Lower leg skin (tissue), 3 donors: Measurements from ENCODE around the gene EHBP1.

Source experiments
- POLR2A ChIP-seq, 2 donors: fragments of 450-650 bp; IDR thresholded peaks; one replicate each; pipeline ENCODE4 v1.6.1; 2016 to 2017; ENCODE audit warnings: antibody characterized with exemption in 2 of 2, mild to moderate bottlenecking in 1 of 2, moderate library complexity in 1 of 2
- TF ChIP-seq, protein P1 (sequence below), 3 donors: fragments of 450-650 bp; IDR thresholded peaks; one replicate each; pipeline ENCODE4 v1.5.1; 2016; ENCODE audit warnings: antibody characterized with exemption in 3 of 3, mild to moderate bottlenecking in 3 of 3, moderate library complexity in 2 of 3

DNA sequence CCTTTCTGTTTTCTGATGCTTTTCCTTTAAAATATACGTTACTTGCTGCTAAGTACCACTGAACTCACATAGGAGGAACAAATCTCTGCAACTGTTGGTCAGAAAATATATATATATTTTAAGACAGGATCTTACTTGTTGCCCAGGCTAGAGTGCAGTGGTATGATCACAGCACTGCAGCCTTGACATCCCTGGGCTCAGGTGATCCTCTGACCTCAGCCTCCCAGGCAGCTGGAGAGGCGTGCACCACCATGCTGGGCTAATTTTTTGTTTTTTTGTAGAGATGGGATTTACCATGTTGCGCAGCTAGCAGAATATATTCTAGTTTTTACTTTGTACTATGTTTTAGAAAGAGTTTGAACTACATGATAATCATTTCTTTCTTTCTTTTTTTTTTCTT is 51.5 kb downstream of the EHBP1 start:
- TF ChIP-seq, protein P1, sequence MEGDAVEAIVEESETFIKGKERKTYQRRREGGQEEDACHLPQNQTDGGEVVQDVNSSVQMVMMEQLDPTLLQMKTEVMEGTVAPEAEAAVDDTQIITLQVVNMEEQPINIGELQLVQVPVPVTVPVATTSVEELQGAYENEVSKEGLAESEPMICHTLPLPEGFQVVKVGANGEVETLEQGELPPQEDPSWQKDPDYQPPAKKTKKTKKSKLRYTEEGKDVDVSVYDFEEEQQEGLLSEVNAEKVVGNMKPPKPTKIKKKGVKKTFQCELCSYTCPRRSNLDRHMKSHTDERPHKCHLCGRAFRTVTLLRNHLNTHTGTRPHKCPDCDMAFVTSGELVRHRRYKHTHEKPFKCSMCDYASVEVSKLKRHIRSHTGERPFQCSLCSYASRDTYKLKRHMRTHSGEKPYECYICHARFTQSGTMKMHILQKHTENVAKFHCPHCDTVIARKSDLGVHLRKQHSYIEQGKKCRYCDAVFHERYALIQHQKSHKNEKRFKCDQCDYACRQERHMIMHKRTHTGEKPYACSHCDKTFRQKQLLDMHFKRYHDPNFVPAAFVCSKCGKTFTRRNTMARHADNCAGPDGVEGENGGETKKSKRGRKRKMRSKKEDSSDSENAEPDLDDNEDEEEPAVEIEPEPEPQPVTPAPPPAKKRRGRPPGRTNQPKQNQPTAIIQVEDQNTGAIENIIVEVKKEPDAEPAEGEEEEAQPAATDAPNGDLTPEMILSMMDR (IDR thresholded peaks at IDR 0.05) = no peak
- TF ChIP-seq POLR2A (IDR thresholded peaks at IDR 0.05) = no peak
